OCI-LY1 (cell line): ENCODE data around the gene LTO1.

Experiments
- H2AFZ ChIP-seq: fragments of 200-600 bp; sonication (generic), shearing (Covaris generic); 2 replicates; pipeline ENCODE4 v1.6.0; 2014; ENCODE audit warnings: antibody characterized with exemption, mild to moderate bottlenecking, low read length
- H3F3A ChIP-seq: fragments of 200-600 bp; sonication (generic), shearing (Covaris generic); 2 replicates; pipeline ENCODE4 v1.6.0; 2014; ENCODE audit warnings: mild to moderate bottlenecking, antibody characterized with exemption, low read length, moderate library complexity; ENCODE audit not compliant: insufficient read depth
- H3K27ac ChIP-seq: fragments of 200-600 bp; sonication (generic); 2 replicates; pipeline ENCODE4 v1.5.1; 2014; ENCODE audit warnings: low read length, mixed run types, mild to moderate bottlenecking, low read depth; ENCODE audit not compliant: poor library complexity, severe bottlenecking
- H3K27me3 ChIP-seq: fragments of 200-600 bp; sonication (generic); 2 replicates; pipeline ENCODE4 v1.6.0; 2014; ENCODE audit warnings: antibody characterized with exemption, mild to moderate bottlenecking, low read length, moderate library complexity; ENCODE audit not compliant: insufficient read depth
- H3K36me3 ChIP-seq: fragments of 200-600 bp; sonication (generic); 2 replicates; pipeline ENCODE4 v1.6.1; 2014; ENCODE audit warnings: mild to moderate bottlenecking, antibody characterized with exemption, low read length, moderate library complexity, mixed read lengths; ENCODE audit not compliant: insufficient read depth
- H3K4me1 ChIP-seq: fragments of 200-600 bp; sonication (generic); 2 replicates; pipeline ENCODE4 v1.5.1; 2014; ENCODE audit warnings: mild to moderate bottlenecking, low read length, moderate library complexity; ENCODE audit not compliant: insufficient read depth, severe bottlenecking
- H3K4me2 ChIP-seq: fragments of 200-600 bp; sonication (generic), shearing (Covaris generic); 2 replicates; pipeline ENCODE4 v1.6.1; 2014; ENCODE audit warnings: low read length
- H3K4me3 ChIP-seq: fragments of 200-600 bp; sonication (generic); 2 replicates; pipeline ENCODE4 v1.5.1; 2014; ENCODE audit warnings: low read length, low read depth, mild to moderate bottlenecking, mixed read lengths; ENCODE audit not compliant: poor library complexity, severe bottlenecking
- H3K79me2 ChIP-seq: fragments of 200-600 bp; shearing (Covaris generic); 2 replicates; pipeline ENCODE4 v1.6.1; 2016; ENCODE audit warnings: mixed run types, low read length, mixed read lengths; ENCODE audit not compliant: insufficient read depth
- H3K9ac ChIP-seq: fragments of 200-600 bp; sonication (generic), shearing (Covaris generic); 2 replicates; pipeline ENCODE4 v1.6.1; 2014; ENCODE audit warnings: mild to moderate bottlenecking, low read length, mixed read lengths
- H3K9me2 ChIP-seq: fragments of 200-600 bp; sonication (generic), shearing (Covaris generic); 2 replicates; pipeline ENCODE4 v1.6.1; 2014; ENCODE audit warnings: low read depth, mild to moderate bottlenecking, low read length, mixed read lengths
- H3K9me3 ChIP-seq: fragments of 200-600 bp; shearing (Covaris generic); 2 replicates; pipeline ENCODE4 v1.6.1; 2014; ENCODE audit warnings: low read length, mixed read lengths
- H4K20me1 ChIP-seq: fragments of 200-600 bp; sonication (generic), shearing (Covaris generic); 2 replicates; pipeline ENCODE4 v1.6.0; 2016; ENCODE audit warnings: mild to moderate bottlenecking, low read length; ENCODE audit not compliant: insufficient read depth
- CTCF ChIP-seq: fragments of 200-600 bp; sonication (generic), shearing (Covaris generic); IDR thresholded peaks from 2 replicates; pipeline ENCODE4 v1.5.1; 2017; ENCODE audit warnings: mild to moderate bottlenecking, antibody characterized with exemption, low read length, moderate library complexity, mixed read lengths
- EZH2 ChIP-seq: fragments of 200-600 bp; sonication (generic), shearing (Covaris generic); IDR thresholded peaks from 2 replicates; pipeline ENCODE4 v1.8.0; 2017; ENCODE audit warnings: borderline replicate concordance, mixed run types, mild to moderate bottlenecking, antibody characterized with exemption, low read length, moderate library complexity, mixed read lengths

LTO1 gene

GRCh38 chr11:69700278-69701140 is 25.4 kb upstream of the LTO1 start:
- no peak overlapping the region for H3K4me2 ChIP-seq
- 0 out of 2 replicates have a peak, but pooled peaks cover 5% of the 10 kb centered on the region for H3K27me3 ChIP-seq
- TF ChIP-seq CTCF (no peak), EZH2 (no peak)
- no peaks in the 10 kb centered on the region for H3K79me2 ChIP-seq
- no peak overlapping the region for H3K4me3 ChIP-seq
- no peaks in the 10 kb centered on the region for H4K20me1 ChIP-seq
- no peaks in the 10 kb centered on the region for H3K9me3 ChIP-seq
- no peaks in the 10 kb centered on the region for H3K36me3 ChIP-seq
- no peaks in the 10 kb centered on the region for H3K9me2 ChIP-seq
- H3F3A ChIP-seq: no peaks in the 10 kb centered on the region
- H3K4me1 ChIP-seq: no peaks in the 10 kb centered on the region
- no peak overlapping the region for H3K9ac ChIP-seq
- no peak overlapping the region for H2AFZ ChIP-seq
- no peak overlapping the region for H3K27ac ChIP-seq

GRCh38 chr11:69699213-69699612 is 24.1 kb upstream of the LTO1 start:
- no peak overlapping the region for H2AFZ ChIP-seq
- TF ChIP-seq EZH2 (no peak), CTCF (no peak)
- H3K79me2 ChIP-seq: no peaks in the 10 kb centered on the region
- no peaks in the 10 kb centered on the region for H3K4me1 ChIP-seq
- no peaks in the 10 kb centered on the region for H4K20me1 ChIP-seq
- H3K4me3 ChIP-seq: no peak overlapping the region
- H3K27me3 ChIP-seq: 0 out of 2 replicates have a peak, but pooled peaks cover 5% of the 10 kb centered on the region
- H3F3A ChIP-seq: no peaks in the 10 kb centered on the region
- no peak overlapping the region for H3K4me2 ChIP-seq
- no peaks in the 10 kb centered on the region for H3K9me2 ChIP-seq
- no peak overlapping the region for H3K9ac ChIP-seq
- H3K36me3 ChIP-seq: no peaks in the 10 kb centered on the region
- no peak overlapping the region for H3K27ac ChIP-seq
- no peaks in the 10 kb centered on the region for H3K9me3 ChIP-seq

- Histone ChIP-seq H3K9me3 (no peaks in the 10 kb centered on the region), H3K27ac (no peak overlapping the region), H3K4me2 (no peak overlapping the region), H3K36me3 (no peaks in the 10 kb centered on the region), H3K4me1 (no peaks in the 10 kb centered on the region), H3K79me2 (no peaks in the 10 kb centered on the region), H3K4me3 (no peak overlapping the region), H3F3A (no peaks in the 10 kb centered on the region), H3K9me2 (no peaks in the 10 kb centered on the region), H2AFZ (no peak overlapping the region), H3K9ac (no peak overlapping the region), H4K20me1 (no peaks in the 10 kb centered on the region), H3K27me3 (0 out of 2 replicates have a peak, but pooled peaks cover 5% of the 10 kb centered on the region)
- TF ChIP-seq CTCF: no peak
- TF ChIP-seq EZH2: no peak
These were observed 23.2 kb upstream of the LTO1 start for GRCh38 chr11:69698362-69698761.
